Tibial artery (tissue), 4 donors: ENCODE results near the gene PRR5.

Source experiments
- DNase-seq, 2 donors: peaks; one replicate each; pipeline ENCODE4 v3.0.0-alpha.2; 2019
- H3K27ac ChIP-seq, 2 donors: fragments of 200-600 bp; sonication (generic) in 1 of 2; 1 replicate in 1 of 2; 2 replicates in 1 of 2; pipeline ENCODE4 v1.5.1; 2018 to 2019; ENCODE audit warnings: mild to moderate bottlenecking in 1 of 2
- H3K27me3 ChIP-seq, 2 donors: fragments of 200-600 bp; sonication (generic) in 1 of 2; one replicate each; pipeline versions ENCODE4 v1.5.1 to v1.6.0; 2016 to 2019
- H3K36me3 ChIP-seq, 3 donors: fragments of 200-600 bp; sonication (generic) in 2 of 3; one replicate each; pipeline ENCODE4 v1.5.1; 2016 to 2019; ENCODE audit warnings: mild to moderate bottlenecking in 2 of 3
- H3K4me1 ChIP-seq, 4 donors: fragments of 200-600 bp; sonication (generic) in 2 of 4; 1 replicate in 3 of 4; 2 replicates in 1 of 4; pipeline ENCODE4 v1.5.1; 2016 to 2019
- H3K4me3 ChIP-seq, 2 donors: fragments of 200-600 bp; sonication (generic) in 1 of 2; 1 replicate in 1 of 2; 2 replicates in 1 of 2; pipeline ENCODE4 v1.5.1; 2018 to 2019; ENCODE audit warnings: mild to moderate bottlenecking in 2 of 2
- H3K9me3 ChIP-seq, 3 donors: fragments of 200-600 bp; sonication (generic) in 1 of 3; one replicate each; pipeline ENCODE4 v1.5.1; 2016 to 2019
- intact Hi-C: fragments of 100-400 bp; cut with DNase I; formaldehyde crosslinking; loops from one replicate; pipeline ENCODE4 v1.15.0; 2023; ENCODE audit warnings: low total_unique reads
- TF ChIP-seq, protein P1 (sequence below), 2 experiments: fragments of 200-600 bp in 1 of 2; fragments of 450-650 bp in 1 of 2; IDR thresholded peaks; one replicate each; pipeline ENCODE4 v1.5.1; 2017 to 2019; ENCODE audit warnings: antibody characterized with exemption in 2 of 2, mild to moderate bottlenecking in 1 of 2, moderate library complexity in 1 of 2

The PRR5 gene

GRCh38 chr22:44666207-44666585 is 35.8 kb upstream of the PRR5 start:
- Histone ChIP-seq H3K27me3 (peaks cover 0 to 62% of the 10 kb centered on the region in 2 donors), H3K9me3 (no peaks in the 10 kb centered on the region), H3K4me3 (no peak overlapping the region), H3K36me3 (no peaks in the 10 kb centered on the region), H3K27ac (no peak overlapping the region), H3K4me1 (peaks cover 0 to 12% (median 6%) of the 10 kb centered on the region in 4 donors)
- TF ChIP-seq, protein P1, sequence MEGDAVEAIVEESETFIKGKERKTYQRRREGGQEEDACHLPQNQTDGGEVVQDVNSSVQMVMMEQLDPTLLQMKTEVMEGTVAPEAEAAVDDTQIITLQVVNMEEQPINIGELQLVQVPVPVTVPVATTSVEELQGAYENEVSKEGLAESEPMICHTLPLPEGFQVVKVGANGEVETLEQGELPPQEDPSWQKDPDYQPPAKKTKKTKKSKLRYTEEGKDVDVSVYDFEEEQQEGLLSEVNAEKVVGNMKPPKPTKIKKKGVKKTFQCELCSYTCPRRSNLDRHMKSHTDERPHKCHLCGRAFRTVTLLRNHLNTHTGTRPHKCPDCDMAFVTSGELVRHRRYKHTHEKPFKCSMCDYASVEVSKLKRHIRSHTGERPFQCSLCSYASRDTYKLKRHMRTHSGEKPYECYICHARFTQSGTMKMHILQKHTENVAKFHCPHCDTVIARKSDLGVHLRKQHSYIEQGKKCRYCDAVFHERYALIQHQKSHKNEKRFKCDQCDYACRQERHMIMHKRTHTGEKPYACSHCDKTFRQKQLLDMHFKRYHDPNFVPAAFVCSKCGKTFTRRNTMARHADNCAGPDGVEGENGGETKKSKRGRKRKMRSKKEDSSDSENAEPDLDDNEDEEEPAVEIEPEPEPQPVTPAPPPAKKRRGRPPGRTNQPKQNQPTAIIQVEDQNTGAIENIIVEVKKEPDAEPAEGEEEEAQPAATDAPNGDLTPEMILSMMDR (IDR thresholded peaks at IDR 0.05), result no peak
- intact Hi-C loops, result no loop called here
- no peak for DNase-seq

DNA sequence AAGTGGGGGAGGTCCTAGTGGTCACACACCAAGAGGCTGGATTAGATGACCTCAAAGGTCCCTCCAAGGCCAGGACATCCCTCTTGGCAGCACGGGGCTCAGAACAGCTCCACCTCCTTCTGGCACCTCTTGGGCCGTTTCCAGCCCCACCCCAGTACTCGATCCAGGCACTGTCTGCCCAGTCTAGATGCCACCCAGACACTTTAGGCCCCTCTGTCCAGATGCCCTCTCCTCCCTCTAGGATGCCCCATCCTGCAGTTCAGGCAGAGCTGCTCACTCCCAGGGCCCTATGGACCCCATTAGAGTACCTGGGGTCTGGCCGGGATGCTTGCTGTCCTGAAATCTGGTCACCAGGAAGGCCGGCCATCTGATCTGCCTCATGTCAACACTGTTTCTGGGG is 34.7 kb upstream of the PRR5 start:
- TF ChIP-seq, protein P1 (IDR thresholded peaks at IDR 0.05), result no peak
- Histone ChIP-seq H3K36me3 (no peaks in the 10 kb centered on the region), H3K27ac (no peak overlapping the region), H3K9me3 (no peaks in the 10 kb centered on the region), H3K4me3 (peak overlapping the region in 1 of 2 donors; percentile 54), H3K27me3 (peaks cover 0 to 63% of the 10 kb centered on the region in 2 donors), H3K4me1 (peaks cover 0 to 12% (median 6%) of the 10 kb centered on the region in 4 donors)
- intact Hi-C loops, result no loop called here
- DNase-seq, result no peak

DNA sequence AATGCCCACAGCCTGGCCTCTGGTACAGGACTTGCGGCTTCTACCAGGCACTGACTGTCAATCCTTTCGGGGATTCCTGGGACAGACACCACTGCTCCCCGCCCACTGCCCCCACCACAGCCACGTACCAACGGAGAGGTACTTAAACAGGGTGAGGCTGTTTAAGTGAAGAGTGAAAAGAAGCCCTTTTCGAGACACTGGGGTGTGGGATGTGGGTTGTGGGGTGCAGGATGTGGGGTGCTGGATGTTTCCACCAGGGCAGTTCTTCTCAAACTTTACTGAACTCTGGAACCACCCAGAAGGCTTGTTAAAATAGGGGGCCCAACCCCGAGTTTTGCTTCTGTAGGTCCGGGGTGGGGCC is 34.2 kb upstream of the PRR5 start:
- Histone ChIP-seq H3K4me3 (peak overlapping the region; percentile 44 to 54), H3K27me3 (peaks cover 0 to 65% of the 10 kb centered on the region in 2 donors), H3K9me3 (no peaks in the 10 kb centered on the region), H3K27ac (peak overlapping the region; percentile 50), H3K4me1 (peaks cover 0 to 12% (median 6%) of the 10 kb centered on the region in 4 donors), H3K36me3 (no peaks in the 10 kb centered on the region)
- no peak for DNase-seq
- intact Hi-C loops, result no loop called here
- TF ChIP-seq, protein P1 (IDR thresholded peaks at IDR 0.05), result no peak

- intact Hi-C loops, result no loop called here
- TF ChIP-seq, protein P1 (IDR thresholded peaks at IDR 0.05), result no peak
- DNase-seq, result no peak
- Histone ChIP-seq H3K36me3 (no peaks in the 10 kb centered on the region), H3K27ac (peak overlapping the region; percentile 50), H3K4me1 (peaks cover 0 to 12% (median 6%) of the 10 kb centered on the region in 4 donors), H3K4me3 (peak overlapping the region; percentile 44 to 54), H3K27me3 (peaks cover 0 to 65% of the 10 kb centered on the region in 2 donors), H3K9me3 (no peaks in the 10 kb centered on the region)
These were observed 33.7 kb upstream of the PRR5 start for GRCh38 chr22:44668190-44668885.

DNA sequence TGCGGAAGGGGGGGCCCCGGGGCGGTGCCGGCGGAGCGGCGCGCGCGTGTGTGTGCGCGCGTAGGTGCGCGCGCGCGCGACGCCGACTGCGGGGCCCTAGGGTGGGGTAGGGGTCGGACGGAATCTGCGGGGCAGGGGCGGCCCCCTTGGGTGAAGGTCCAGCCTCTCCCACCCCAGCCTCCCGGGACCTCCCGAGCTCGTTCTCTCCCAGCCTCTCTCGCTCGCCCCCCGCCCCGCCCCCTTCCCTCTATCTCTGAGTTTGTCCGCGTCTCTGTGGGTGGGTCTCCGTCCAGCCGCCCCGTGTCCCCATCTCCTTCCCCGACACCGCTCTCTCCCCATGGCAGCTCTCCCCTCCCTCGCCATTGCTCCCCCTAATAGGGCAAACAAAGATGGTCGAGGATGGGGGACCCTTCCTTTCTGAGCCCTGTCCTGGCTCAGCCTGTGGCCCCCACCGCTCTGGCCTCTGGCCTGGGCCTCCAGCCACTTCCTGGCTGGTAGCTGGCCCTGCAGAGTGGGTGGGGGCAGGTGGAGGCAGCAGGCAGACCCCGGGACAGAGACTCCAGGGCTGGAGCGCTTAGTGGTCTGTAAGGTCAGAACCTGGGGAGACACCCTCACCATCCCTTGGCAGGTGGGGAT is 33.0 kb upstream of the PRR5 start:
- intact Hi-C loops, result no loop called here
- Histone ChIP-seq H3K4me3 (peak overlapping the region; percentile 44 to 54), H3K27me3 (peaks cover 0 to 65% of the 10 kb centered on the region in 2 donors), H3K27ac (no peak overlapping the region), H3K4me1 (peaks cover 0 to 12% (median 6%) of the 10 kb centered on the region in 4 donors), H3K9me3 (no peaks in the 10 kb centered on the region), H3K36me3 (no peaks in the 10 kb centered on the region)
- TF ChIP-seq, protein P1 (IDR thresholded peaks at IDR 0.05), result no peak
- DNase-seq, result peak in 1 of 2 donors; percentile 55
